Endothelial cell of umbilical vein (primary cell): ENCODE measurements around the gene ASIC1. TPM values are rescaled to one million over a fixed set of nuclear protein-coding genes. Genes with fewer than 3 reads are reported as not detected.

ENCODE experiments used
- BruUV-seq: library from RNA; stranded (reverse); fragments of 400-500 nt; replicated peaks from 2 replicates; lab custom pipeline; 2021; lab: Mats Ljungman, UMichigan
- CTCF ChIA-PET: fragments of 300-600, 350-600 bp; sonication (Branson Sonifier 250); formaldehyde crosslinking; loops from one replicate; lab custom pipeline; 2021; ENCODE audit warnings: antibody characterized with exemption, inconsistent platforms; lab: Charles Lee
- POLR2A ChIA-PET: fragments of 300-600, 350-600 bp; sonication (Branson Sonifier 250); formaldehyde crosslinking; loops from one replicate; lab custom pipeline; 2021; ENCODE audit warnings: antibody characterized with exemption, inconsistent platforms; lab: Charles Lee
- DNase-seq: peaks from one replicate; pipeline ENCODE4 v3.0.0-alpha.2; 2011; ENCODE audit warnings: low read depth, low spot score
- FAIRE-seq: peaks from 2 replicates; lab custom pipeline; 2011; peaks lifted over from hg19 to GRCh38; lab: Jason Lieb, UNC
- H2AFZ ChIP-seq: 2 replicates; pipeline ENCODE4 v1.6.0; 2012; ENCODE audit warnings: low read depth, low read length, control low read depth, inconsistent platforms
- H3K27ac ChIP-seq: 2 replicates; pipeline ENCODE4 v1.5.1; 2011; ENCODE audit warnings: low read depth, mild to moderate bottlenecking, control low read depth, low read length, moderate library complexity; ENCODE audit not compliant: insufficient read depth
- H3K27me3 ChIP-seq, 2 experiments: 2 replicates each; pipeline versions ENCODE4 v1.6.0 to v1.6.1; 2011; ENCODE audit warnings: low read length in 2 of 2, mixed read lengths in 1 of 2; ENCODE audit not compliant: control insufficient read depth in 2 of 2, insufficient read depth in 2 of 2
- H3K36me3 ChIP-seq, 2 experiments: 2 replicates in 1 of 2; 3 replicates in 1 of 2; pipeline ENCODE4 v1.5.1; 2011; ENCODE audit warnings: low read length in 2 of 2, mild to moderate bottlenecking in 1 of 2, moderate library complexity in 1 of 2; ENCODE audit not compliant: control insufficient read depth in 2 of 2, insufficient read depth in 2 of 2; ENCODE audit errors: extremely low read depth in 1 of 2
- H3K4me1 ChIP-seq: 3 replicates; pipeline ENCODE4 v1.5.1; 2011; ENCODE audit warnings: mild to moderate bottlenecking, low read length; ENCODE audit not compliant: control insufficient read depth, insufficient read depth; ENCODE audit errors: extremely low read depth
- H3K4me2 ChIP-seq: 2 replicates; pipeline ENCODE4 v1.6.1; 2011; ENCODE audit warnings: low read length, control low read depth, mixed read lengths; ENCODE audit not compliant: insufficient read depth
- H3K4me3 ChIP-seq, 3 experiments: fragments of 200-600 bp in 1 of 3; sonication (generic), shearing (Covaris generic) in 1 of 3; replicated peaks in 1 of 3; 2 replicates each; pipeline ENCODE4 v1.5.1; 2011 to 2016; ENCODE audit warnings: control low read depth in 3 of 3, low read length in 3 of 3, mild to moderate bottlenecking in 2 of 3, inconsistent platforms in 1 of 3, low read depth in 1 of 3, moderate library complexity in 1 of 3; ENCODE audit not compliant: insufficient read depth in 1 of 3
- H3K79me2 ChIP-seq: 2 replicates; pipeline ENCODE4 v1.6.0; 2012; ENCODE audit warnings: low read length, inconsistent platforms; ENCODE audit not compliant: control insufficient read depth, insufficient read depth
- H3K9ac ChIP-seq: replicated peaks from 2 replicates; pipeline ENCODE3; 2011; ENCODE audit warnings: low read length, control low read depth; ENCODE audit not compliant: insufficient read depth; ENCODE audit errors: extremely low read depth
- H3K9me1 ChIP-seq: replicated peaks from 3 replicates; pipeline ENCODE4 v1.6.0; 2011; ENCODE audit warnings: mild to moderate bottlenecking, low read length; ENCODE audit not compliant: control insufficient read depth, insufficient read depth; ENCODE audit errors: extremely low read depth
- H3K9me3 ChIP-seq: replicated peaks from 2 replicates; pipeline ENCODE4 v1.5.1; 2012; ENCODE audit warnings: low read length, inconsistent platforms; ENCODE audit not compliant: control insufficient read depth, insufficient read depth
- H4K20me1 ChIP-seq: replicated peaks from 2 replicates; pipeline ENCODE3; 2011; ENCODE audit warnings: mild to moderate bottlenecking, low read length; ENCODE audit not compliant: control insufficient read depth, insufficient read depth; ENCODE audit errors: extremely low read depth
- EZH2 ChIP-seq: IDR thresholded peaks from 2 replicates; pipeline ENCODE4 v1.6.1; 2012; ENCODE audit warnings: borderline replicate concordance, low read depth, mild to moderate bottlenecking, moderate library complexity, low read length, inconsistent platforms; ENCODE audit not compliant: severe bottlenecking
- FOS ChIP-seq: IDR thresholded peaks from 2 replicates; pipeline ENCODE4 v1.6.1; 2011; ENCODE audit warnings: mild to moderate bottlenecking, low read length, moderate library complexity, borderline replicate concordance; ENCODE audit not compliant: insufficient read depth
- GATA2 ChIP-seq: IDR thresholded peaks from 2 replicates; pipeline ENCODE4 v1.7.0; 2011; ENCODE audit warnings: low read depth, mild to moderate bottlenecking, moderate library complexity, mixed read lengths, low read length; ENCODE audit not compliant: insufficient read length, insufficient read depth
- JUN ChIP-seq: IDR thresholded peaks from 2 replicates; pipeline ENCODE4 v1.6.1; 2011; ENCODE audit warnings: borderline replicate concordance, low read depth; ENCODE audit not compliant: insufficient read length, insufficient read depth
- MYC ChIP-seq: IDR thresholded peaks from one replicate; pipeline ENCODE4 v1.6.1; 2011; ENCODE audit warnings: mild to moderate bottlenecking, low read depth, low read length
- POLR2A ChIP-seq: IDR thresholded peaks from 2 replicates; pipeline ENCODE4 v1.6.1; 2012; ENCODE audit warnings: low read depth, mild to moderate bottlenecking, control low read depth, low read length
- POLR2AphosphoS5 ChIP-seq: IDR thresholded peaks from 2 replicates; pipeline ENCODE4 v1.6.1; 2012; ENCODE audit warnings: low read depth, mild to moderate bottlenecking, control low read depth, low read length, moderate library complexity; ENCODE audit not compliant: insufficient read depth
- dilution Hi-C: fragments of 300-500 bp; cut with MboI; formaldehyde crosslinking; loops from one replicate; pipeline ENCODE4 v1.15.0; 2019; ENCODE audit warnings: low sequenced_read_pairs; ENCODE audit not compliant: extremely low pct_ligation_motif_present
- intact Hi-C: fragments of 100-400 bp; cut with micrococcal nuclease; formaldehyde crosslinking; loops from one replicate; pipeline ENCODE4 v1.10.0; 2022
- polyA plus RNA-seq, 4 experiments: library from polyadenylated mRNA; depleted of rRNA in 3 of 4; stranded (reverse) in 3 of 4; unstranded in 1 of 4; fragments of >200 nt; gene quantifications; 2 replicates each; pipeline versions ENCODE4 v1.2.1 to v1.2.3, GENCODE V29; 2011 to 2012; ENCODE audit warnings: missing spikeins in 1 of 4
- total RNA-seq: library from RNA; stranded (reverse); gene quantifications from 2 replicates; pipeline ENCODE4 v1.2.3, GENCODE V29; 2021
- TF ChIP-seq, protein P1 (sequence below): IDR thresholded peaks from 2 replicates; pipeline ENCODE4 v1.6.1; 2011; ENCODE audit not compliant: insufficient read depth, insufficient read length
- TF ChIP-seq, protein P2 (sequence below), 2 donors: IDR thresholded peaks; 1 replicate in 1 of 2; 2 replicates in 1 of 2; pipeline ENCODE4 v1.5.1; 2011; ENCODE audit warnings: low read length in 2 of 2, mild to moderate bottlenecking in 2 of 2, moderate library complexity in 2 of 2, control low read depth in 1 of 2, inconsistent platforms in 1 of 2, low read depth in 1 of 2; ENCODE audit not compliant: insufficient read depth in 1 of 2; ENCODE audit errors: extremely low read depth in 1 of 2

ASIC1 gene
- total and polyA plus RNA-seq, 2 donors (not counting 3 experiments of a cell fraction or from before 2014, with no cell fraction given) = 0.53 to 0.66 TPM

DNA sequence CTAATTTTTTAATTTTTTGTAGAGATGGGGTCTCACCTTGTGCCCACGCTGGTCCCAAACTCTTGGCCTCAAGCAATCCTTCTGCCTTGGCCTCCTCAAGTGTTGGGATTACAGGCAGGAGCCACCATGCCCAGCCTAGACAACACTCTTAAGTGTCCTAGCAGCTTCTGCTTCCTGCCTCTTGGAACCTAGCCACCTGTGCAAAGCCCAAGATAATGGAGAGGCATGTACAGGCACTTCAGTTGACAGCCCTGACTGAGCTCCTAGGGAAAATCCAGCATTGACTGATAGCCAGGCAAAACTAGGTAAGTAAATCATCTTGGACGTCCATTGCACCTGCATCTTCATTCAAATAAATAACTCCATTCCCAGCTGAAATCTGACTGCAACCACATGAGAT is 70.2 kb downstream of the ASIC1 start:
- no peak overlapping the region for H3K9ac ChIP-seq
- H3K4me1 ChIP-seq = peaks cover 5% of the 10 kb centered on the region
- TF ChIP-seq MYC = no peak
- no peak for TF ChIP-seq FOS
- TF ChIP-seq, protein P1, sequence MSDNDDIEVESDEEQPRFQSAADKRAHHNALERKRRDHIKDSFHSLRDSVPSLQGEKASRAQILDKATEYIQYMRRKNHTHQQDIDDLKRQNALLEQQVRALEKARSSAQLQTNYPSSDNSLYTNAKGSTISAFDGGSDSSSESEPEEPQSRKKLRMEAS = no peak
- TF ChIP-seq POLR2A = no peak
- no peak for TF ChIP-seq JUN
- TF ChIP-seq, protein P2, sequence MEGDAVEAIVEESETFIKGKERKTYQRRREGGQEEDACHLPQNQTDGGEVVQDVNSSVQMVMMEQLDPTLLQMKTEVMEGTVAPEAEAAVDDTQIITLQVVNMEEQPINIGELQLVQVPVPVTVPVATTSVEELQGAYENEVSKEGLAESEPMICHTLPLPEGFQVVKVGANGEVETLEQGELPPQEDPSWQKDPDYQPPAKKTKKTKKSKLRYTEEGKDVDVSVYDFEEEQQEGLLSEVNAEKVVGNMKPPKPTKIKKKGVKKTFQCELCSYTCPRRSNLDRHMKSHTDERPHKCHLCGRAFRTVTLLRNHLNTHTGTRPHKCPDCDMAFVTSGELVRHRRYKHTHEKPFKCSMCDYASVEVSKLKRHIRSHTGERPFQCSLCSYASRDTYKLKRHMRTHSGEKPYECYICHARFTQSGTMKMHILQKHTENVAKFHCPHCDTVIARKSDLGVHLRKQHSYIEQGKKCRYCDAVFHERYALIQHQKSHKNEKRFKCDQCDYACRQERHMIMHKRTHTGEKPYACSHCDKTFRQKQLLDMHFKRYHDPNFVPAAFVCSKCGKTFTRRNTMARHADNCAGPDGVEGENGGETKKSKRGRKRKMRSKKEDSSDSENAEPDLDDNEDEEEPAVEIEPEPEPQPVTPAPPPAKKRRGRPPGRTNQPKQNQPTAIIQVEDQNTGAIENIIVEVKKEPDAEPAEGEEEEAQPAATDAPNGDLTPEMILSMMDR (IDR thresholded peaks at IDR 0.05; ENCODE audit: extremely low read depth in 1 of 2, insufficient read depth in 1 of 2, low read depth in 1 of 2, low read length in 2 of 2) = no peak
- TF ChIP-seq POLR2AphosphoS5 = no peak
- no peak for TF ChIP-seq GATA2
- TF ChIP-seq EZH2 = no peak
- no peak overlapping the region for H3K27ac ChIP-seq
- H3K9me3 ChIP-seq = no peaks in the 10 kb centered on the region
- POLR2A ChIA-PET = no interaction called here
- no peak overlapping the region for H2AFZ ChIP-seq
- peaks cover 5 to 22% of the 10 kb centered on the region in 2 experiments for H3K36me3 ChIP-seq
- H3K4me2 ChIP-seq = no peak overlapping the region
- DNase-seq (no peak), FAIRE-seq (no peak)
- H3K27me3 ChIP-seq = no peaks in the 10 kb centered on the region
- no peaks in the 10 kb centered on the region for H3K9me1 ChIP-seq
- intact Hi-C loops = no loop called here
- no peak overlapping the region for H3K4me3 ChIP-seq
- no peaks in the 10 kb centered on the region for H3K79me2 ChIP-seq
- H4K20me1 ChIP-seq = no peaks in the 10 kb centered on the region
- CTCF ChIA-PET = interaction anchor here (1.0 to 4.2 kb wide), 2 partner anchors 16 to 48 kb away, joined by 3 to 22 read pairs; partner anchors contain the start of gene COX14
- BruUV-seq = no TSS peak
- dilution Hi-C loops = no loop called here
